GM23248 (cell line): ENCODE measurements around the gene SF3B2. TPM values are rescaled to one million over a fixed set of nuclear protein-coding genes. Genes with fewer than 3 reads are reported as not detected.

Experiments
- DNase-seq: peaks from one replicate; pipeline ENCODE4 v3.0.0-alpha.2; 2015
- H2AFZ ChIP-seq: fragments of 200-600 bp; sonication (generic); 2 replicates; pipeline ENCODE4 v1.6.1; 2016; ENCODE audit warnings: antibody characterized with exemption
- H3F3A ChIP-seq: fragments of 200-600 bp; sonication (generic); 2 replicates; pipeline ENCODE4 v1.6.1; 2016; ENCODE audit warnings: mild to moderate bottlenecking, antibody characterized with exemption, mixed run types; ENCODE audit not compliant: insufficient read depth
- H3K27ac ChIP-seq: fragments of 200-600 bp; sonication (generic); 2 replicates; pipeline ENCODE4 v1.5.1; 2016; ENCODE audit warnings: mild to moderate bottlenecking
- H3K27me3 ChIP-seq: fragments of 200-600 bp; sonication (generic); replicated peaks from 2 replicates; pipeline ENCODE4 v1.6.1; 2016; ENCODE audit warnings: mild to moderate bottlenecking; ENCODE audit not compliant: insufficient read depth
- H3K36me3 ChIP-seq: fragments of 200-600 bp; sonication (generic); 2 replicates; pipeline ENCODE4 v1.6.1; 2016; ENCODE audit warnings: low read depth, mild to moderate bottlenecking
- H3K4me1 ChIP-seq: fragments of 200-600 bp; sonication (generic); 2 replicates; pipeline ENCODE4 v1.6.1; 2016; ENCODE audit warnings: mild to moderate bottlenecking; ENCODE audit not compliant: insufficient read depth
- H3K4me2 ChIP-seq: fragments of 200-600 bp; sonication (generic); one replicate; pipeline ENCODE4 v1.6.1; 2016; ENCODE audit warnings: mild to moderate bottlenecking; ENCODE audit not compliant: unreplicated experiment
- H3K4me3 ChIP-seq: fragments of 200-600 bp; sonication (generic); 2 replicates; pipeline ENCODE4 v1.5.1; 2016; ENCODE audit warnings: mild to moderate bottlenecking
- H3K79me2 ChIP-seq: fragments of 200-600 bp; sonication (generic); 2 replicates; pipeline ENCODE4 v1.6.1; 2016; ENCODE audit warnings: mild to moderate bottlenecking; ENCODE audit not compliant: insufficient read depth
- H3K9ac ChIP-seq: fragments of 200-600 bp; sonication (generic); 2 replicates; pipeline ENCODE4 v1.6.1; 2016; ENCODE audit warnings: mild to moderate bottlenecking
- H3K9me2 ChIP-seq: fragments of 200-600 bp; sonication (generic); 2 replicates; pipeline ENCODE4 v1.6.1; 2016; ENCODE audit warnings: mixed run types, mild to moderate bottlenecking, moderate library complexity; ENCODE audit not compliant: insufficient read depth
- H3K9me3 ChIP-seq: fragments of 200-600 bp; sonication (generic); one replicate; pipeline ENCODE4 v1.6.1; 2017; ENCODE audit warnings: low read depth
- H4K20me1 ChIP-seq: fragments of 200-600 bp; sonication (generic); 2 replicates; pipeline ENCODE4 v1.6.0; 2016; ENCODE audit not compliant: insufficient read depth
- EZH2 ChIP-seq: fragments of 200-600 bp; sonication (generic); IDR thresholded peaks from 2 replicates; pipeline ENCODE4 v1.6.1; 2018; ENCODE audit warnings: antibody characterized with exemption, mild to moderate bottlenecking; ENCODE audit not compliant: insufficient read depth, poor library complexity, severe bottlenecking
- EZH2phosphoT487 ChIP-seq: fragments of 200-600 bp; sonication (generic); IDR thresholded peaks from 2 replicates; pipeline ENCODE4 v1.6.1; 2018; ENCODE audit warnings: antibody characterized with exemption, moderate library complexity, mild to moderate bottlenecking, low read depth; ENCODE audit not compliant: insufficient read depth
- WGBS, 2 experiments: methylation state at CpG; one replicate each; pipeline ENCODE4 v1.1.6; 2015 to 2017; ENCODE audit warnings: low lambda C conversion rate in 2 of 2, low coverage in 1 of 2; ENCODE audit errors: missing lambda C conversion rate in 2 of 2; 5-methylcytosine and 5-hydroxymethylcytosine counted together
- in situ Hi-C: fragments of 300-500 bp; cut with MboI; formaldehyde crosslinking; loops from 2 replicates; pipeline ENCODE4 v1.15.0; 2020
- polyA plus RNA-seq: library from polyadenylated mRNA; unstranded; fragments of >200 nt; fragmentation: Nextera tagmentation; extraction: Ambion mirVana; gene quantifications from 2 replicates; pipeline ENCODE4 v1.2.1, GENCODE V29; 2016
- total RNA-seq: library from RNA; depleted of rRNA; stranded (reverse); fragments of >200 nt; shearing (Covaris generic); gene quantifications from 2 replicates; pipeline ENCODE4 v1.2.3, GENCODE V29; 2014

The SF3B2 gene
- total and polyA plus RNA-seq, 2 experiments from 2014 or later, result 117 to 152 TPM

DNA sequence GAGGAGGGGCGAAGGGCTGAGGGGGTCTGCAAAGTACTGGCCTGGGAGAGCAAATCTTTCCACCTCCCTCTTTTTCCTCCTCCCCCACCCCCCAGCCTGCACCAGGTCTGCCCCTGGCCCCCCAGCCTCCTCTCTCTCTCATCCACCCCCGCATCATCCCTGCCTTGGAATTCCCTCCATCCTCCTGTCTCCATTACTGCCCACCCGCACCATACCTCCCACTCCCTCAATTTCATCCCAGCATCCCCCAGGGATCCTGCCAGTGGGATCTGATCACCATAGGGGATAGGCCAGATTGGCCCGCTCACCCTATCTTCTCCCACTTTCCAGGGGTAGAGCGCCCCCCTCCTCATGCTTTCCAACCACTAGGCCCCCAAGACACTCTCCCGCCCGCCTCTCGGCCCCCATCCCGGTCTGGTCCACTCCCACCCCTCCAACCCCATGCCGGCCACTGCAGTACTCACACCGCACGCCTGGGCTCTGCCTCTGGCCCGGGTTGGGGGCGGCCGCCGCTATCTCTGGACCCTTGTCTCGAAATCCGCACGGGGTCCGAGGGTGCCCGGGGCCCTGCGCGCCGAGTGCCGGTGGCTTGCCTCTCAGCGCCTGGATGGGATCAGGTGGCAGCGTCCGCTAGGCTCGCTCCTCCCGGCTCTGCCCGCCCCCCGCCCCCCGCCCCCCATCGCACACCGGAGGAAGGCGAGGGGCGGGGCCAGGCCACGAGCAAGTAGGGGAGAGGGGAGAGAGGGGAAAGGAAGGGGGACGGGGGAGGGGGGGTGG, 3.4 kb upstream of the SF3B2 start, which contains the start of gene GAL3ST3:
Gene GAL3ST3 (minus strand): TSS at position 615 of the 777 bp plus-strand sequence. CDS start 3,746 bp downstream, outside the sequence.
- in situ Hi-C loops, result no loop called here
- DNase-seq, result no peak
- Histone ChIP-seq H3K79me2 (peaks cover 16% of the 10 kb centered on the region), H3K9me3 (no peaks in the 10 kb centered on the region), H3K9ac (no peak within 1 kb of the TSS), H3K4me1 (peaks cover 13% of the 10 kb centered on the region), H3K27ac (no peak within 1 kb of the TSS), H4K20me1 (no peaks in the 10 kb centered on the region), H3K4me2 (no peak within 1 kb of the TSS), H3K9me2 (no peaks in the 10 kb centered on the region), H3F3A (peaks cover 10% of the 10 kb centered on the region; the same call in 1 of the 2 replicates), H3K27me3 (no peaks in the 10 kb centered on the region), H3K36me3 (no peaks in the 10 kb centered on the region), H3K4me3 (no peak within 1 kb of the TSS), H2AFZ (no peak within 1 kb of the TSS)
- 8% methylated on average over 38 of the region's 39 CpGs; no CpG with 5 or more reads in 1 of the 2 experiments for WGBS, 2 experiments
- TF ChIP-seq EZH2phosphoT487 (no peak), EZH2 (no peak)

DNA sequence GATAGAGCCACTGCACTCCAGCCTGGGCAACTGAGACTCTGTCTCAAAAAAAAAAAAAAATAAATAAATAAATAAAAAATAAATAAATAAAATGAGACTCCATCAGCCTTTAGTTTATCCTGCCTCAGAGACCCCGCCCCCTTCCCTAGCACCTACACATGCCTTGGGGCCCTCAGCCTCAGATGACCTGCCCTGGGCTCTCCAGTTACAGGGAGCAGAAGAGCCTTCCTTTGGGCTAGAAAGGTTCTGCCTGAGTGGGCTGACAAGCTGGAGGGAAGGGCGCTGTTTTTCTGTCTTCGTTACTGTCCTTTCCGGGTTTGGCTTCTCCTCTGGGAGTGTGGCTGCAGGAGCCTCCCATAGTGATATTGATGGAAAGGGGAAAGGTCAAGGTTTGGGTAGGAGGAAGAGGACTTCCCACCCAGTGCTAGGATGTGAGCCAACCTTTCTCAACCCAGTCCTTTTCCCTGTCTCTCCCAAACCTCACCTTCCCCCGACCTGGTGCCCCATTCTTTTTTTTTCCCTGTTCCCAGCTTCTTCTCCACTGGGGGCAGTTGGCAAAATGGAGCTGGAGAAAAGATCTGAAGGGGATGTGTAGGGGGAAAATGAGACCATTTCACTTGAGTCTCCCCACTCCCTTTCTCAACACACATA, 1.5 kb upstream of the SF3B2 start:
- Histone ChIP-seq H3K9me2 (no peaks in the 10 kb centered on the region), H3K9ac (peak overlapping the region; percentile 97), H3K4me1 (peaks cover 22% of the 10 kb centered on the region), H3K4me3 (no peak overlapping the region; the same call in 1 of the 2 replicates), H3K27ac (peak overlapping the region; percentile 80), H2AFZ (peak overlapping the region; percentile 79), H3K36me3 (peaks cover 11% of the 10 kb centered on the region), H3K9me3 (no peaks in the 10 kb centered on the region), H3K79me2 (peaks cover 35% of the 10 kb centered on the region), H4K20me1 (no peaks in the 10 kb centered on the region), H3K27me3 (no peaks in the 10 kb centered on the region), H3K4me2 (peak overlapping the region; percentile 64), H3F3A (peaks cover 10% of the 10 kb centered on the region; the same call in 1 of the 2 replicates)
- whole genome bisulfite sequencing, 2 experiments, result 96 to 100% methylated on average over 5 of the region's 5 CpGs
- peak; percentile 22 for DNase-seq
- no peak for TF ChIP-seq EZH2phosphoT487
- TF ChIP-seq EZH2, result no peak
- in situ Hi-C loops, result no loop called here

DNA sequence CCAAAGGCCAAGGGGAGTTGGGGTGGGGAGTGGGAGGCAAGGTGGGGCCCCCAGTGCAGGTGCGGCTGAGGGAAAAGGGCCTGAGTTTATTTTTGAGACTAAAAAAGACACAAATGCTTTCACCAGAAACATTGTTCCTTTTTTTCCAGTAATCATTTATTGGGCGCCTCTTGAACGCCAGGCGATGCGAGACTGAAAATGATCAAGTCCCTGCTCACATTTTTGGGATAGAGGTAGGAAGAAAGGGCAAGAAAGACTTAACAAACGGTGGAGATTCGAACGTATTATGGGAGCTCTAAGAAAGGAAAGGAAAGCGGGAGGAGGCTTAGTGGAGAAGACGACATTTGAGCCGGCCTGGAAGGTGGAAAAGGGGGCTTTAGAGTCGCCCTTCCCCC, 796 bp upstream of the SF3B2 start:
- H4K20me1 ChIP-seq, result no peaks in the 10 kb centered on the region
- H3K4me1 ChIP-seq, result peaks cover 22% of the 10 kb centered on the region
- peaks cover 16% of the 10 kb centered on the region for H3K36me3 ChIP-seq
- WGBS, 2 experiments, result 17 to 22% methylated on average over 12 of the region's 12 CpGs
- TF ChIP-seq EZH2 (no peak), EZH2phosphoT487 (no peak)
- H3K9ac ChIP-seq, result peak overlapping the region; percentile 97
- no peaks in the 10 kb centered on the region for H3K9me3 ChIP-seq
- H3K27me3 ChIP-seq, result no peaks in the 10 kb centered on the region
- peaks cover 42% of the 10 kb centered on the region for H3K79me2 ChIP-seq
- peak overlapping the region; percentile 97 for H3K4me3 ChIP-seq
- H2AFZ ChIP-seq, result peak overlapping the region; percentile 79
- H3K27ac ChIP-seq, result peak overlapping the region; percentile 80
- H3F3A ChIP-seq, result peaks cover 15% of the 10 kb centered on the region; the same call in 1 of the 2 replicates
- DNase-seq, result no peak
- H3K4me2 ChIP-seq, result peak overlapping the region; percentile 64
- H3K9me2 ChIP-seq, result no peaks in the 10 kb centered on the region
- in situ Hi-C loops, result no loop called here

DNA sequence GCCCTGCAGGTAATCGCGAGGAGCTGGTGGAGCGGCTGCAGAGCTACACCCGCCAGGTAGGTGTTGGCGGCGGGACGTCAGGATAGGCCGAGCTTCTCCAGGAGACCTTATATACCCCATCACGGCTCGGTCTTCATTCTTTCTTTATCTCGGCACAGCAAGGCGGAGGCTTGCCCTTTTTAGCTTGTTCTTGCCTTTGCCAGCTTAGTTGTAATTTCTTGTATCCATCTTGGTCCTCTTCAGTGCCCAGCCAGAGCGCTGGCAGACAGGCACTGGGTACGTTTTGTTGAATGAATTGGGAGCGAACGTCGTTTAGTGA, 459 bp downstream of the SF3B2 start:
- Histone ChIP-seq H3K79me2 (peaks cover 55% of the 10 kb centered on the region), H3K27me3 (no peaks in the 10 kb centered on the region), H2AFZ (peak overlapping the region; percentile 67), H4K20me1 (no peaks in the 10 kb centered on the region), H3F3A (peaks cover 15% of the 10 kb centered on the region; the same call in 1 of the 2 replicates), H3K4me2 (peak overlapping the region; percentile 94), H3K27ac (peak overlapping the region; percentile 80), H3K4me3 (peak overlapping the region; percentile 97), H3K9ac (peak overlapping the region; percentile 97), H3K9me2 (no peaks in the 10 kb centered on the region), H3K4me1 (peaks cover 22% of the 10 kb centered on the region), H3K9me3 (no peaks in the 10 kb centered on the region), H3K36me3 (peaks cover 27% of the 10 kb centered on the region)
- in situ Hi-C loops, result no loop called here
- no peak for DNase-seq
- 0 to 1% methylated on average over 15 to 17 of the region's 17 CpGs for WGBS, 2 experiments
- TF ChIP-seq EZH2, result no peak
- TF ChIP-seq EZH2phosphoT487, result no peak
